Stomach smooth muscle (tissue), 2 donors: Measurements from ENCODE around the gene MED15.

Source experiments
- H3K27ac ChIP-seq: one replicate; pipeline ENCODE4 v1.7.0; 2013; ENCODE audit warnings: mild to moderate bottlenecking, low read length, inconsistent platforms
- H3K27me3 ChIP-seq, 2 donors: one replicate each; pipeline ENCODE4 v1.7.0; 2013; ENCODE audit warnings: low read length in 2 of 2; ENCODE audit not compliant: insufficient read depth in 2 of 2, control insufficient read depth in 1 of 2
- H3K36me3 ChIP-seq, 2 donors: one replicate each; pipeline ENCODE4 v1.7.0; 2013; ENCODE audit warnings: low read length in 2 of 2; ENCODE audit not compliant: control insufficient read depth in 2 of 2, insufficient read depth in 2 of 2
- H3K4me1 ChIP-seq: one replicate; pipeline ENCODE4 v1.7.0; 2013; ENCODE audit warnings: low read length; ENCODE audit not compliant: control insufficient read depth, insufficient read depth
- H3K4me3 ChIP-seq, 2 donors: one replicate each; pipeline ENCODE4 v1.7.0; 2013; ENCODE audit warnings: low read length in 2 of 2
- H3K9ac ChIP-seq, 2 donors: one replicate each; pipeline ENCODE4 v1.7.0; 2013; ENCODE audit warnings: low read length in 2 of 2, mild to moderate bottlenecking in 1 of 2
- H3K9me3 ChIP-seq, 2 donors: one replicate each; pipeline ENCODE4 v1.7.0; 2013; ENCODE audit warnings: low read length in 2 of 2; ENCODE audit not compliant: control insufficient read depth in 2 of 2
- donor health status: healthy.
- donor health status: Pancreatic carcinoma.

The MED15 gene

GRCh38 chr22:20554824-20555223 is 47.4 kb downstream of the MED15 start:
- no peak overlapping the region for H3K9ac ChIP-seq
- peaks cover 46% of the 10 kb centered on the region for H3K4me1 ChIP-seq
- H3K9me3 ChIP-seq, result no peaks in the 10 kb centered on the region
- H3K4me3 ChIP-seq, result no peak overlapping the region
- H3K36me3 ChIP-seq, result peaks cover 44 to 51% of the 10 kb centered on the region in 2 donors
- H3K27me3 ChIP-seq, result no peaks in the 10 kb centered on the region
- no peak overlapping the region for H3K27ac ChIP-seq

- H3K4me1 ChIP-seq, result peaks cover 16% of the 10 kb centered on the region
- H3K9me3 ChIP-seq, result no peaks in the 10 kb centered on the region
- no peak overlapping the region for H3K27ac ChIP-seq
- no peak overlapping the region for H3K9ac ChIP-seq
- no peaks in the 10 kb centered on the region for H3K27me3 ChIP-seq
- peaks cover 41 to 44% of the 10 kb centered on the region in 2 donors for H3K36me3 ChIP-seq
- H3K4me3 ChIP-seq, result no peak overlapping the region
Observed at GRCh38 chr22:20558534-20558933, 51.1 kb downstream of the MED15 start.

- H3K9ac ChIP-seq, result no peak overlapping the region
- no peak overlapping the region for H3K27ac ChIP-seq
- no peaks in the 10 kb centered on the region for H3K9me3 ChIP-seq
- H3K4me3 ChIP-seq, result no peak overlapping the region
- peaks cover 37 to 39% of the 10 kb centered on the region in 2 donors for H3K36me3 ChIP-seq
- peaks cover 10% of the 10 kb centered on the region for H3K4me1 ChIP-seq
- no peaks in the 10 kb centered on the region for H3K27me3 ChIP-seq
Observed at GRCh38 chr22:20559174-20559760, 51.9 kb downstream of the MED15 start.

- H3K27ac ChIP-seq, result no peak overlapping the region
- H3K9ac ChIP-seq, result no peak overlapping the region
- no peaks in the 10 kb centered on the region for H3K9me3 ChIP-seq
- H3K4me1 ChIP-seq, result peaks cover 9% of the 10 kb centered on the region
- H3K36me3 ChIP-seq, result peaks cover 36% of the 10 kb centered on the region in 2 donors
- H3K27me3 ChIP-seq, result no peaks in the 10 kb centered on the region
- H3K4me3 ChIP-seq, result no peak overlapping the region
Observed at GRCh38 chr22:20560716-20561115, 53.3 kb downstream of the MED15 start.

- no peak overlapping the region for H3K9ac ChIP-seq
- H3K4me3 ChIP-seq, result no peak overlapping the region
- H3K36me3 ChIP-seq, result peaks cover 30 to 36% of the 10 kb centered on the region in 2 donors
- H3K27me3 ChIP-seq, result no peaks in the 10 kb centered on the region
- peaks cover 16% of the 10 kb centered on the region for H3K4me1 ChIP-seq
- H3K9me3 ChIP-seq, result no peaks in the 10 kb centered on the region
- no peak overlapping the region for H3K27ac ChIP-seq
Observed at GRCh38 chr22:20561882-20562281, 54.5 kb downstream of the MED15 start.

DNA sequence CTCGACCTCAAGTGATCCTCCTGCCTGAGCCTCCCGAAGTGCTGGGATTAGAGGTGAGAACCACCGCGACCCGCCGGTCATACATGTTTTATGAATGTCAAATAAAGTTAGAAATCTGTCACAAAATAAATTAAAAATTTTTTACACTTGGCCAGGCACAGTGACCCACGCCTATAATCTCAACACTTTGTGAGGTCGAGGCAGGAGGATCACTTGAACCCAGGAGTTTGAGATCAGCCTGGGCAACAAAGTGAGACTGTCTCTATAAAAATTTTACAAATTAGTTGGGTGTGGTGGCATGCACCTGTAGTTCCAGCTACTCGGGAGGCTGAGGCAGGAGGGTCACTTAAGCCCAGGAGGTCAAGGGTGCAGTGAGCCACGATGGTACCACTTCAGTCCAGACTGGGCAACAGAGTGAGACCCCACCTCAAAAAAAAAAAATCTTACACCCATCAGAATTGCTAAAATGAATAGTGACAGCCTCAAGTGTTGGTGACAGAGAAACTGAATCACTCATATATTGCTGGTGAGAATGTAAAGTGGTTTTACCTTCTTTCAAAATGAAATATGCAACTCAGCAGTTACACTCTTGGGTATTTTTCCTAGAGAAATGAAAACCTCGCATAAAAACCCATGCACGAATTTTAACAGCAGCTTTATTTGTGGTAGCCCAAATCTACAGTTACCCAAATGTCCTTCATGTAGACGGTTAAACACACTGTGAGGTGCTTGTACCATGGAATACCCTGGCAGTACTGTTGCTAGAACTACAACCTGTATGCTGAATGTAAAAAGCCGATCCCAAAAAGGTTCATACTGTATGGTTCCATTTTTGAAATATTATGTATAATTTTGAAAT is 55.4 kb downstream of the MED15 start:
- no peaks in the 10 kb centered on the region for H3K27me3 ChIP-seq
- H3K9me3 ChIP-seq, result no peaks in the 10 kb centered on the region
- peaks cover 16% of the 10 kb centered on the region for H3K4me1 ChIP-seq
- H3K27ac ChIP-seq, result no peak overlapping the region
- H3K36me3 ChIP-seq, result peaks cover 33 to 40% of the 10 kb centered on the region in 2 donors
- H3K9ac ChIP-seq, result no peak overlapping the region
- H3K4me3 ChIP-seq, result no peak overlapping the region

- Histone ChIP-seq H3K27ac (no peak overlapping the region), H3K9me3 (no peaks in the 10 kb centered on the region), H3K4me1 (peaks cover 22% of the 10 kb centered on the region), H3K27me3 (no peaks in the 10 kb centered on the region), H3K4me3 (no peak overlapping the region), H3K9ac (no peak overlapping the region), H3K36me3 (peaks cover 33 to 46% of the 10 kb centered on the region in 2 donors)
Observed at GRCh38 chr22:20563466-20563906, 56.1 kb downstream of the MED15 start.

- Histone ChIP-seq H3K36me3 (peaks cover 33 to 48% of the 10 kb centered on the region in 2 donors), H3K27ac (no peak overlapping the region), H3K9me3 (no peaks in the 10 kb centered on the region), H3K27me3 (no peaks in the 10 kb centered on the region), H3K4me3 (no peak overlapping the region), H3K9ac (no peak overlapping the region), H3K4me1 (peaks cover 27% of the 10 kb centered on the region)
Observed at GRCh38 chr22:20563941-20564371, 56.5 kb downstream of the MED15 start.

- Histone ChIP-seq H3K9me3 (no peaks in the 10 kb centered on the region), H3K27me3 (no peaks in the 10 kb centered on the region), H3K27ac (no peak overlapping the region), H3K4me1 (peaks cover 36% of the 10 kb centered on the region), H3K36me3 (peaks cover 31 to 47% of the 10 kb centered on the region in 2 donors), H3K4me3 (no peak overlapping the region), H3K9ac (no peak overlapping the region)
Observed at GRCh38 chr22:20565079-20565734, 57.8 kb downstream of the MED15 start.

GRCh38 chr22:20565761-20566160 is 58.4 kb downstream of the MED15 start:
- no peaks in the 10 kb centered on the region for H3K27me3 ChIP-seq
- no peaks in the 10 kb centered on the region for H3K9me3 ChIP-seq
- no peak overlapping the region for H3K4me3 ChIP-seq
- H3K9ac ChIP-seq, result no peak overlapping the region
- H3K36me3 ChIP-seq, result peaks cover 31 to 47% of the 10 kb centered on the region in 2 donors
- H3K4me1 ChIP-seq, result peaks cover 36% of the 10 kb centered on the region
- no peak overlapping the region for H3K27ac ChIP-seq
